ENCODE measurements around the gene DUSP12. TPM values are rescaled to one million over a fixed set of nuclear protein-coding genes. Genes with fewer than 3 reads are reported as not detected.

Gene DUSP12
- total and polyA plus RNA-seq, 8 donors: 13.6 to 53.0 (median 41.7) TPM

GRCh38 chr1:161805399-161806197, 56.0 kb downstream of the DUSP12 start:
- no peak for ATAC-seq
- H3K27me3 ChIP-seq: no peaks in the 10 kb centered on the region
- H3K4me1 ChIP-seq: no peaks in the 10 kb centered on the region
- intact Hi-C loops (cut with DNase I): no loop called here
- H3K4me3 ChIP-seq: no peak overlapping the region
- no peak for TF ChIP-seq CTCF (IDR thresholded peaks at IDR 0.05)
- H3K27ac ChIP-seq: no peak overlapping the region
- peaks cover 0 to 67% of the 10 kb centered on the region in 2 donors for H3K36me3 ChIP-seq
- peaks cover 0 to 8% of the 10 kb centered on the region in 2 donors for H3K9me3 ChIP-seq
- no peak for DNase-seq

Other genes starting within 250 kb of the DUSP12 start
- 100 to 1,000 TPM in 1 of 2 donors, 10 to 100 TPM in 1; 80.0 to 135 TPM for gene FCGR2A, start 244.3 kb upstream of the DUSP12 start, total RNA-seq
- gene FCGR2A, start 244.3 kb upstream of the DUSP12 start, polyA plus RNA-seq (ENCODE audit: insufficient read length in 6 of 6): 10 to 100 TPM; 12.4 to 18.2 (median 16.0) TPM
- gene HSPA6, start 225.2 kb upstream of the DUSP12 start, total RNA-seq: 10 to 100 TPM in 1 of 2 donors, 1 to 10 TPM in 1; 7.1 to 18.7 TPM
- 1 to 10 TPM in 5 of 6 donors, under 1 TPM in 1; 0.60 to 1.4 (median 1.2) TPM for gene HSPA6, start 225.2 kb upstream of the DUSP12 start, polyA plus RNA-seq (ENCODE audit: insufficient read length in 6 of 6)
- gene FCGR3A, start 200.0 kb upstream of the DUSP12 start, total RNA-seq: 100 to 1,000 TPM in 1 of 2 donors, 10 to 100 TPM in 1; 56.3 to 237 TPM
- gene FCGR3A, start 200.0 kb upstream of the DUSP12 start, polyA plus RNA-seq (ENCODE audit: insufficient read length in 6 of 6): 1 to 10 TPM; 1.8 to 5.5 (median 3.0) TPM
- 10 to 100 TPM in 1 of 2 donors, 1 to 10 TPM in 1; 7.8 to 74.8 TPM for gene FCGR3B, start 118.6 kb upstream of the DUSP12 start, total RNA-seq
- gene FCGR3B, start 118.6 kb upstream of the DUSP12 start, polyA plus RNA-seq (ENCODE audit: insufficient read length in 6 of 6): 1 to 10 TPM in 1 of 6 donors, under 1 TPM in 5; 0.20 to 1.0 (median 0.47) TPM
- gene FCGR2B, start 86.6 kb upstream of the DUSP12 start, total RNA-seq: 10 to 100 TPM in 1 of 2 donors, 1 to 10 TPM in 1; 8.8 to 24.1 TPM
- 1 to 10 TPM in 1 of 6 donors, under 1 TPM in 5; 0.43 to 1.1 (median 0.62) TPM for gene FCGR2B, start 86.6 kb upstream of the DUSP12 start, polyA plus RNA-seq (ENCODE audit: insufficient read length in 6 of 6)
- gene FCRLA, start 42.6 kb upstream of the DUSP12 start, total RNA-seq: under 1 TPM in 1 of 2 donors, not detected in 1; 0.34 TPM
- gene FCRLA, start 42.6 kb upstream of the DUSP12 start, polyA plus RNA-seq (ENCODE audit: insufficient read length in 6 of 6): under 1 TPM; 0.08 to 0.44 (median 0.30) TPM
- gene FCRLB, start 28.2 kb upstream of the DUSP12 start, total RNA-seq: 1 to 10 TPM in 1 of 2 donors, under 1 TPM in 1; 0.70 to 1.1 TPM
- under 1 TPM; 0.25 to 0.59 (median 0.42) TPM for gene FCRLB, start 28.2 kb upstream of the DUSP12 start, polyA plus RNA-seq (ENCODE audit: insufficient read length in 6 of 6)
- gene ATF6, start 16.5 kb downstream of the DUSP12 start, total RNA-seq: 10 to 100 TPM; 27.3 to 32.2 TPM
- gene ATF6, start 16.5 kb downstream of the DUSP12 start, polyA plus RNA-seq (ENCODE audit: insufficient read length in 6 of 6): 10 to 100 TPM; 26.3 to 32.6 (median 29.5) TPM

Data from left lung (tissue), 10 donors.